ENCODE data around the gene OR5AS1.
"Not testable (repeated sequence)": the region's sequence is repeated elsewhere in the genome, so short reads cannot be mapped to it uniquely, and the experiment has no call there.

Gene OR5AS1

DNA sequence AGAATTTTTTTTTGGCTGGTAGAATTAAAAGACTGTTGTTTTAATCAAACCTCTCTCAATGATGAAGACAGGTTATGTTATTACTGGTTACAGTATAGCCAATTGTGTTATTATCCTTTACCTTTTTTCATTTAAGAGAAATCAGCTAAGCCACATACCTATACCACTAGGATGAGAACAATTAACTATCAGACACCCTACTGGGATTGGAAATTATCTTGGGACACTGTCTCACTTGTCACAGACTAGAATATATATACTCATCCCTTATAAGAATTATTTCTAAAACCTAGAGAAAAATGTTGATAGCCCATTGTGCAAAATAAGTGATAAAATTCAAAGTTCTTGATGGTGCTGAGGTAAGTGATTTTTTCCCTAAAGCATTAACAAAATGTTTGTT, at the start of gene OR5AS1:
Gene OR5AS1, plus strand, starts transcription at position 301 of the 400 bp plus-strand sequence. CDS start 2,765 bp downstream, outside the sequence.
- TF ChIP-seq ZNF274 (IDR thresholded peaks at IDR 0.05; ENCODE audit: low read depth, low read length) (no peak), SUZ12 (IDR thresholded peaks at IDR 0.05; ENCODE audit: extremely low read depth, insufficient read depth, insufficient read length) (no peak), YY1 (IDR thresholded peaks at IDR 0.05; ENCODE audit: insufficient read depth, insufficient read length) (no peak)
- Histone ChIP-seq H3K36me3 (ENCODE audit: insufficient read depth, insufficient read length, low read length) (no peaks in the 10 kb centered on the region), H3K4me3 (ENCODE audit: insufficient read length, low read depth) (no peak within 1 kb of the TSS), H3K9me3 (ENCODE audit: insufficient read depth, low read length) (no peaks in the 10 kb centered on the region), H3K9ac (ENCODE audit: insufficient read length, low read depth) (no peak within 1 kb of the TSS), H3K27me3 (ENCODE audit: insufficient read depth, insufficient read length) (no peaks in the 10 kb centered on the region), H3K4me1 (ENCODE audit: insufficient read depth, insufficient read length) (no peaks in the 10 kb centered on the region)
- DNase-seq (ENCODE audit: low read depth, low spot score), result no peak

DNA sequence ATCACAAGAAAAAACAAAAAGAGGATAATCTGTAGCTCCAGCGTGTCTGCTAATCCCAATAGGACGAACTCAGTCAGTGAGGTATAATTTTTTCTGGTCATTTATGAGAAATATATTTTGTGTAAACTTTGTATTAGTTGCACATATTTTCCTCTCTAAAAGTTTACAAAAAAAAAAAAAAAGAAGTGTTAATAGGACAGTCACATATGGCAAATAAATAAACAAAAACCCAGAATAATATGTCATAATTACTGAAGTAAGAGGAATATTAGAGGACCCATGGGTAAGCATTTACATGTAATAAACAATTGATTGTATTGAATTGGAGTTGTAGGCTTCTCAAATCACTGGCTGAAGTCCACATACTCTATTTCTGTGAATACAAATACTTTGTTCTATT, 32.9 kb upstream of the OR5AS1 start, which contains the start of gene OR5F1:
Gene OR5F1, minus strand, starts transcription at position 101 of the 400 bp plus-strand sequence. Its CDS starts 0 bp downstream, at position 101.
- H3K27me3 ChIP-seq (ENCODE audit: insufficient read depth, insufficient read length), result no peaks in the 10 kb centered on the region
- TF ChIP-seq ZNF274 (IDR thresholded peaks at IDR 0.05; ENCODE audit: low read depth, low read length) (no peak), SUZ12 (IDR thresholded peaks at IDR 0.05; ENCODE audit: extremely low read depth, insufficient read depth, insufficient read length) (no peak), YY1 (IDR thresholded peaks at IDR 0.05; ENCODE audit: insufficient read depth, insufficient read length) (no peak)
- H3K9ac ChIP-seq (ENCODE audit: insufficient read length, low read depth), result no peak within 1 kb of the TSS
- no peak for DNase-seq (ENCODE audit: low read depth, low spot score)
- H3K4me3 ChIP-seq (ENCODE audit: insufficient read length, low read depth), result no peak within 1 kb of the TSS
- no peaks in the 10 kb centered on the region for H3K4me1 ChIP-seq (ENCODE audit: insufficient read depth, insufficient read length)
- H3K36me3 ChIP-seq (ENCODE audit: insufficient read depth, insufficient read length, low read length), result no peaks in the 10 kb centered on the region
- 0 out of 2 replicates have a peak, but pooled peaks cover 7% of the 10 kb centered on the region for H3K9me3 ChIP-seq (ENCODE audit: insufficient read depth, low read length)

DNA sequence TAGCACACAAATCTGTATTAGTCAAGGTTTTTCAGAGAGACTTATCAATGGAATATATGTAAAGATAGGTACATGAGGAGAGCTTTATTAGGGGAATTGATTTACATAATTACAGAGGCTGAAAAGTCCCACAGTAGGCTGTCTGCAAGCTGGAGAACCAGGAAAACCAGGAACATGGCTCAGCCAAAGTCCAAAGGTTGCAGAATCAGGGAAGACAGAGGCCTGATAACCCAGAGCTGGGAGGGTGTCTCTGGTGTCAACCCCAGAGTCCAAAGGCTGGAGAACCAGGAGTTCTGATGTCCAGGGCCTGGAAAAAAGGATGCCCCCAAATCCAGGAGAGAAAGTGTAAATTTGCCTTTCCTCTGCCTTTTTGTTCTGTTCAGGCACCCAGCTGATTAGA, 16.7 kb upstream of the OR5AS1 start:
- H3K9me3 ChIP-seq (ENCODE audit: insufficient read depth, low read length), result peaks cover 8% of the 10 kb centered on the region; the same call in 1 of the 2 replicates

DNA sequence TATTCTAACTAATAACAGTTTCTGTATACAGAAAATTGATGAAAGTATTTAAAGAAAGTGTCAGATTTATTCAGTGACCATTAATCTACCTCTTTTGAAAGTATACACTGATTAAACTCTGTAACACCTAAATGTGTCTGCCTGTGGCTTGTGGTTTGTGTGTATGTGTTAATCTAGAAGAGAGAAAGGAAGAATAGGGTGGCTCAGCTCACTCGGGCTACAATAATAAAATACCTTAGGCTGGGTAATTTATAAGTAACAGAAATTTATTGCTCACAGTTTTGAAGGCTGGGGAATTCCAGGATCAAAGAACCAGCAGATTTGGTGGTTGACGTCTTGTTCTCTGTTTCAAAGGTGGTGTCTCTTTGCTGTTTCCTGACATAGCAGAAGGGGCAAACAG, 13.6 kb upstream of the OR5AS1 start:
- DNase-seq (ENCODE audit: low read depth, low spot score), result no peak
- no peak overlapping the region for H3K9ac ChIP-seq (ENCODE audit: insufficient read length, low read depth)
- H3K9me3 ChIP-seq (ENCODE audit: insufficient read depth, low read length), result peaks cover 1% of the 10 kb centered on the region; the same call in 1 of the 2 replicates
- H3K27me3 ChIP-seq (ENCODE audit: insufficient read depth, insufficient read length), result no peaks in the 10 kb centered on the region
- TF ChIP-seq ZNF274 (IDR thresholded peaks at IDR 0.05; ENCODE audit: low read depth, low read length) (no peak), YY1 (IDR thresholded peaks at IDR 0.05; ENCODE audit: insufficient read depth, insufficient read length) (no peak), SUZ12 (IDR thresholded peaks at IDR 0.05; ENCODE audit: extremely low read depth, insufficient read depth, insufficient read length) (no peak)
- no peaks in the 10 kb centered on the region for H3K36me3 ChIP-seq (ENCODE audit: insufficient read depth, insufficient read length, low read length)
- H3K4me1 ChIP-seq (ENCODE audit: insufficient read depth, insufficient read length), result no peaks in the 10 kb centered on the region
- no peak overlapping the region for H3K4me3 ChIP-seq (ENCODE audit: insufficient read length, low read depth)

More for the DNA sequence above, 16.7 kb upstream of the OR5AS1 start:
- Histone ChIP-seq H3K27me3 (ENCODE audit: insufficient read depth, insufficient read length) (no peaks in the 10 kb centered on the region), H3K9ac (ENCODE audit: insufficient read length, low read depth) (no peak overlapping the region), H3K36me3 (ENCODE audit: insufficient read depth, insufficient read length, low read length) (no peaks in the 10 kb centered on the region), H3K4me3 (ENCODE audit: insufficient read length, low read depth) (no peak overlapping the region), H3K4me1 (ENCODE audit: insufficient read depth, insufficient read length) (no peaks in the 10 kb centered on the region)
- DNase-seq (ENCODE audit: low read depth, low spot score), result no peak
- TF ChIP-seq YY1 (IDR thresholded peaks at IDR 0.05; ENCODE audit: insufficient read depth, insufficient read length), result no peak
- no peak for TF ChIP-seq ZNF274 (IDR thresholded peaks at IDR 0.05; ENCODE audit: low read depth, low read length)
- TF ChIP-seq SUZ12 (IDR thresholded peaks at IDR 0.05; ENCODE audit: extremely low read depth, insufficient read depth, insufficient read length), result no peak

DNA sequence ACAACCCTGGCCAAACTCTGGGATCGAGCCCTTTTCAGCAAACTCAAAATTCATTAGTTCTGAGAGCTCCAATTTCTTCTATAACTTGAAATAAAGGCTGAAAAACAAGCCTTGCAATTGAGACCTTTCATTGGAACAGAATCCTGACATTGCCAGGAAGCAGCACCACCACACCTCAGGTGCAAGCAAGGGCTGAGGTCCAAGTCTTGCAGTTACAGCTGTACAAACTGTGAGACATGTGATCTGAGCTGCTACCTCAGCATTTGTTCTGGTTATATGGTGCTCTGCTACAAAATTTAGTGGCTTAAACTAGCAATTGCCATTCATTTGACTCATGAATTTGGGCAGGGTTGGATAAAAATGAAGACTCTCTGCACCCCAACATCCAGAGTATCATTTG, 18.1 kb downstream of the OR5AS1 start:
- Histone ChIP-seq H3K4me1 (ENCODE audit: insufficient read depth, insufficient read length) (no peaks in the 10 kb centered on the region), H3K9me3 (ENCODE audit: insufficient read depth, low read length) (peaks cover 5% of the 10 kb centered on the region; the same call in 1 of the 2 replicates), H3K4me3 (ENCODE audit: insufficient read length, low read depth) (no peak overlapping the region), H3K36me3 (ENCODE audit: insufficient read depth, insufficient read length, low read length) (no peaks in the 10 kb centered on the region), H3K27me3 (ENCODE audit: insufficient read depth, insufficient read length) (no peaks in the 10 kb centered on the region), H3K9ac (ENCODE audit: insufficient read length, low read depth) (no peak overlapping the region)
- TF ChIP-seq SUZ12 (IDR thresholded peaks at IDR 0.05; ENCODE audit: extremely low read depth, insufficient read depth, insufficient read length) (no peak), ZNF274 (IDR thresholded peaks at IDR 0.05; ENCODE audit: low read depth, low read length) (no peak)
- DNase-seq (ENCODE audit: low read depth, low spot score), result no peak

DNA sequence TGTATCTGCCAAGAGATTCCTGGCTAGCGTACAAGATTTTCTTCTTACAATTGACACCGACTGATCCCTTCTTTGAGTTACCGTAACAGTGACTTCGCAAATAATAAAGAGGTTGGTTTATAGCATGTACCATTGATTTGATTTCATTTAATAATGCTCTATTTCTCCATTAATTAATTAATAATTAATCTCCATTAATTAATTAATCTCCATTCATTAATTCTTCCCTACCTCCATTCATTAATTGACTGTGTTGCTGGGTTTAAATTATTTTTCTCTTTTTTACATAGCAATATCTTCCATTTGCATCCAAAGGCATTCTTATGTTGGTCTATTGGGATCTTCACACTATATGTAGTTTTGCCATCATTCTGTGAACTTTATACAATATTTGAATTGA, 21.0 kb downstream of the OR5AS1 start:
- H3K9ac ChIP-seq (ENCODE audit: insufficient read length, low read depth), result no peak overlapping the region
- H3K36me3 ChIP-seq (ENCODE audit: insufficient read depth, insufficient read length, low read length), result no peaks in the 10 kb centered on the region
- H3K4me3 ChIP-seq (ENCODE audit: insufficient read length, low read depth), result no peak overlapping the region
- peaks cover 6% of the 10 kb centered on the region; the same call in 1 of the 2 replicates for H3K9me3 ChIP-seq (ENCODE audit: insufficient read depth, low read length)
- no peaks in the 10 kb centered on the region for H3K4me1 ChIP-seq (ENCODE audit: insufficient read depth, insufficient read length)
- DNase-seq (ENCODE audit: low read depth, low spot score), result no peak
- TF ChIP-seq YY1 (IDR thresholded peaks at IDR 0.05; ENCODE audit: insufficient read depth, insufficient read length) (no peak), SUZ12 (IDR thresholded peaks at IDR 0.05; ENCODE audit: extremely low read depth, insufficient read depth, insufficient read length) (no peak), ZNF274 (IDR thresholded peaks at IDR 0.05; ENCODE audit: low read depth, low read length) (no peak)
- no peaks in the 10 kb centered on the region for H3K27me3 ChIP-seq (ENCODE audit: insufficient read depth, insufficient read length)

DNA sequence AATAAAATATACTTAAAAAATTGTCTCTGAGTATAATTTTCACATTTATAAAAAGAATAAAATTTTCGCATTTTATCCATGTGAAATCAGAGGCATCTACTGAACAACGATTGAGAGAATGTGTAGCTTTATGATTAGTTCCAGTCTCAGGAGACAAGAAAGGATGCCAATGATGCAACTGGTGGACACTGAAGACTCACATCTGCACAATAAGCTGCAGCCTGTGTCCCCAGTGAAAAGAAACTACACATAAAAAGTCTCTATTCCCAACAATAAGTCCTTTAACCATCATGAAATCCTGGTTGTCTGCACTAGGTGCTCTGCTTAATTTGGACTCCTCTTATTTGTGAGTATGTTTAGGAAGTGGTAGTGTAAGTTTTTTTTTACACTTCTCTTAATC, 22.0 kb downstream of the OR5AS1 start:
- TF ChIP-seq SUZ12 (IDR thresholded peaks at IDR 0.05; ENCODE audit: extremely low read depth, insufficient read depth, insufficient read length), result no peak
- no peak for TF ChIP-seq ZNF274 (IDR thresholded peaks at IDR 0.05; ENCODE audit: low read depth, low read length)
- no peak for TF ChIP-seq YY1 (IDR thresholded peaks at IDR 0.05; ENCODE audit: insufficient read depth, insufficient read length)
- H3K9ac ChIP-seq (ENCODE audit: insufficient read length, low read depth), result no peak overlapping the region
- no peaks in the 10 kb centered on the region for H3K27me3 ChIP-seq (ENCODE audit: insufficient read depth, insufficient read length)
- H3K4me1 ChIP-seq (ENCODE audit: insufficient read depth, insufficient read length), result no peaks in the 10 kb centered on the region
- 0 out of 2 replicates have a peak, but pooled peaks cover 6% of the 10 kb centered on the region for H3K9me3 ChIP-seq (ENCODE audit: insufficient read depth, low read length)
- no peaks in the 10 kb centered on the region for H3K36me3 ChIP-seq (ENCODE audit: insufficient read depth, insufficient read length, low read length)
- no peak for DNase-seq (ENCODE audit: low read depth, low spot score)
- no peak overlapping the region for H3K4me3 ChIP-seq (ENCODE audit: insufficient read length, low read depth)

DNA sequence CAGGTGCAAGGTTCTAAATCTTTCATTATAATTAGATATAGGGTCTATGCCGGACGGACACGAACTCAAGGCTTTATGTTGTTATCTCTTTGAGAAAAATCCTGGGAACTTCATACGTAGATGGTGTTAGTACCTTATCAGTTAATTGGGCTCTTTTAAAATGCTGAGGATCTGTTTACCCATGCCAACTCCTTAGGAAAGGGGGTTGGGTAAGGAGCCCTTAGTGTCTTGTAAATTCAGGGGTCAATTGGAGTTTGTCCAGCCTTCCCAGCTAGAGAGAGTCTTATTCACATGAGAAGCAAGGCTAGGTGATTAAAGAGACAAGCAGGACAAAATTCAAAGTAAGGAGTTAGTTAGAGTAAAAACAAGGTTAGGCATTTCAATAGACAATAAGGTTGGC, 28.9 kb downstream of the OR5AS1 start:
- H3K4me3 ChIP-seq (ENCODE audit: insufficient read length, low read depth); H3K9me3 ChIP-seq (ENCODE audit: insufficient read depth, low read length); H3K27me3 ChIP-seq (ENCODE audit: insufficient read depth, insufficient read length); H3K36me3 ChIP-seq (ENCODE audit: insufficient read depth, insufficient read length, low read length); H3K9ac ChIP-seq (ENCODE audit: insufficient read length, low read depth); H3K4me1 ChIP-seq (ENCODE audit: insufficient read depth, insufficient read length): not testable (repeated sequence)
- peak; percentile 51 for DNase-seq (ENCODE audit: low read depth, low spot score)

DNA sequence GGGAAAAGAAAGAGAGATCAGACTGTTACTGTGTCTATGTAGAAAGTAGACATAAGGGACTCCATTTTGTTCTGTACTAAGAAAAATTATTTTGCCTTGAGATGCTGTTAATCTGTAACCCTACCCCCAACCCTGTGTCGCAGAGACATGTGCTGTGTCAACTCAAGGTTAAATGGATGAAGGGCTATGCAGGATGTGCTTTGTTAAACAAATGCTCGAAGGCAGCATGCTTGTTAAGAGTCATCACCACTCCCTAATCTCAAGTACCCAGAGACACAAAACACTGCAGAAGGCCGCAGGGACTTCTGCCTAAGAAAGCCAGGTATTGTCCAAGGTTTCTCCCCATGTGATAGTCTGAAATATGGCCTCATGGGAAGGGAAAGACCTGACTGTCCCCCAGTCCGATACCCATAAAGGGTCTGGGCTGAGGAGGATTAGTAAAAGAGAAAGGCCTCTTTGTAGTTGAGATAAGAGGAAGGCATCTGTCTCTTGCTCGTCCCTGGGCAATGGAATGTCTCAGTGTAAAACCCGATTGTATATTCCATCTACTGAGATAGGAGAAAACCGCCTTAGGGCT, 30.3 kb downstream of the OR5AS1 start:
- H3K4me1 ChIP-seq (ENCODE audit: insufficient read depth, insufficient read length); H3K9me3 ChIP-seq (ENCODE audit: insufficient read depth, low read length); H3K4me3 ChIP-seq (ENCODE audit: insufficient read length, low read depth); H3K36me3 ChIP-seq (ENCODE audit: insufficient read depth, insufficient read length, low read length); H3K9ac ChIP-seq (ENCODE audit: insufficient read length, low read depth); H3K27me3 ChIP-seq (ENCODE audit: insufficient read depth, insufficient read length): not testable (repeated sequence)
- peak; percentile 60 for DNase-seq (ENCODE audit: low read depth, low spot score)

DNA sequence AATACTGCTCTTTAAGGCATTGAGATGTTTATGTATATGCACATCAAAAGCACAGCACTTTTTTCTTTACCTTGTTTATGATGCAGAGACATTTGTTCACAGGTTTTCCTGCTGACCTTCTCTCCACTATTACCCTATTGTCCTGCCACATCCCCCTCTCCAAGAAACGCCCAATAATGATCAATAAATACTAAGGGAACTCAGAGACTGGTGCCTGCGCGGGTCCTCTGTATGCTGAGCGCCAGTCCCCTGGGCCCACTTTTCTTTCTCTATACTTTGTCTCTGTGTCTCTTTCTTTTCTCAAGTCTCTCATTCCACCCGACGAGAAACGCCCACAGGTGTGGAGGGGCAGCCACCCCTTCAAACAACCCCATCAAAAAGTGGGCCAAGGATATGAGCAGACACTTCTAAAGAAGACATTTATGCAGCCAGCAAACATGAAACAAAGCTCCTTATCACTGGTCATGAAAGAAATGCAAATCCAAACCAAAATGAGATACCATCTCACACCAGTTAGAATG, 30.9 kb downstream of the OR5AS1 start:
- H3K9me3 ChIP-seq (ENCODE audit: insufficient read depth, low read length); H3K4me3 ChIP-seq (ENCODE audit: insufficient read length, low read depth); H3K36me3 ChIP-seq (ENCODE audit: insufficient read depth, insufficient read length, low read length); H3K9ac ChIP-seq (ENCODE audit: insufficient read length, low read depth); H3K27me3 ChIP-seq (ENCODE audit: insufficient read depth, insufficient read length); H3K4me1 ChIP-seq (ENCODE audit: insufficient read depth, insufficient read length): not testable (repeated sequence)
- peak; percentile 6 for DNase-seq (ENCODE audit: low read depth, low spot score)

Data from NT2/D1 (cell line).